ENCODE measurements around the gene ABTB1.
"Not testable (repeated sequence)": the region's sequence is repeated elsewhere in the genome, so short reads cannot be mapped to it uniquely, and the experiment has no call there.

The ABTB1 gene

GRCh38 chr3:127650236-127650635 is 22.5 kb upstream of the ABTB1 start:
- no peak for DNase-seq

GRCh38 chr3:127651516-127652172 is 21.1 kb upstream of the ABTB1 start:
- DNase-seq, result no peak

- DNase-seq, result no peak
Observed at GRCh38 chr3:127652246-127652995, 20.3 kb upstream of the ABTB1 start.

GRCh38 chr3:127654374-127654773 is 18.4 kb upstream of the ABTB1 start:
- DNase-seq, result no peak

GRCh38 chr3:127654993-127655392 is 17.8 kb upstream of the ABTB1 start:
- not testable (repeated sequence) for DNase-seq

GRCh38 chr3:127655641-127656040 is 17.1 kb upstream of the ABTB1 start:
- DNase-seq, result no peak

GRCh38 chr3:127656906-127657305 is 15.8 kb upstream of the ABTB1 start:
- no peak for DNase-seq

GRCh38 chr3:127658234-127658633 is 14.5 kb upstream of the ABTB1 start:
- DNase-seq, result no peak

- DNase-seq, result no peak
Observed at GRCh38 chr3:127660621-127661251, 12.0 kb upstream of the ABTB1 start.

- DNase-seq, result no peak
Observed at GRCh38 chr3:127661600-127661999, 11.2 kb upstream of the ABTB1 start.

- DNase-seq, result no peak
Observed at GRCh38 chr3:127662001-127662469, 10.7 kb upstream of the ABTB1 start.

- DNase-seq, result no peak
Observed at GRCh38 chr3:127663151-127663550, 9.6 kb upstream of the ABTB1 start.

GRCh38 chr3:127665165-127665564 is 7.6 kb upstream of the ABTB1 start:
- DNase-seq, result no peak

GRCh38 chr3:127665586-127665985 is 7.2 kb upstream of the ABTB1 start:
- no peak for DNase-seq

- DNase-seq, result no peak
Observed at GRCh38 chr3:127666676-127667075, 6.1 kb upstream of the ABTB1 start.

GRCh38 chr3:127667119-127667681 is 5.6 kb upstream of the ABTB1 start:
- DNase-seq, result no peak

- no peak for DNase-seq
Observed at GRCh38 chr3:127668906-127669305, 3.8 kb upstream of the ABTB1 start.

GRCh38 chr3:127669541-127670228 is 3.1 kb upstream of the ABTB1 start:
- no peak for DNase-seq

GRCh38 chr3:127670229-127670559 is 2.6 kb upstream of the ABTB1 start:
- DNase-seq, result no peak

GRCh38 chr3:127670761-127671522 is 1.8 kb upstream of the ABTB1 start:
- DNase-seq, result no peak

GRCh38 chr3:127671523-127672428 is 976 bp upstream of the ABTB1 start:
- no peak for DNase-seq
